Measurements from ENCODE around the gene EPB41L2.
"Not testable (repeated sequence)": the region's sequence is repeated elsewhere in the genome, so short reads cannot be mapped to it uniquely, and the experiment has no call there.

The EPB41L2 gene

DNA sequence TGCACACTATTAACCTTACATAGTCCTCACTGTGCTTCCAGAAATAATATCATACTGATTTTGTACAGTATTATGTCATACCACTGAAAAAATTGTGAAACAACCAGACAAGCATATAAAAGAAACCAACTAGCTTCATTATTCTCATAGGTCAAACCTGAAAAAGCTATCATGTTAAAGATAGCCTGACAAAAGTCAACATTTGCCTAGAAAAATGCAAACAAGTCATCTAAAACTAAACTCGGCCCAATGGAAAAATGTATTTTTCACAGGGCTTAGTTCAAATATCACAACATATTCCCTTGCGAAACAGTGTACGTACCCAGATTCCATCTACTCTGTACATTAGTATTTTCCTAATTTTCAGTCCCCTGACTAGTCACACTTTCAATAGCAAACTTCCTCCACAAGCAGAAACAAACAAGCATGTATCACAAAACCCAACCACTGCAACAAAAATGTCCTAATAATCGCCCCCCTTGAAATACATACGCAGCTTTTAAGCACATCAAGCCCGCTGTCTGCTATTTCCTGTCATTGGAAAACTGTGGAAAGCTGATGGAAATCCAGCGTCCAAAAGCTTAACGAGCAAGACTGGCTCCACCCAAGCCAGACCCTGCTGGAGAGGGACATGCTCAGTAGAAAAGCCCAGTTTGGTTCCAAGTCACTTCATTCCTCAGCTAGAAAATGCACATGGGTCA, 93.1 kb downstream of the EPB41L2 start:
- no peak for DNase-seq

DNA sequence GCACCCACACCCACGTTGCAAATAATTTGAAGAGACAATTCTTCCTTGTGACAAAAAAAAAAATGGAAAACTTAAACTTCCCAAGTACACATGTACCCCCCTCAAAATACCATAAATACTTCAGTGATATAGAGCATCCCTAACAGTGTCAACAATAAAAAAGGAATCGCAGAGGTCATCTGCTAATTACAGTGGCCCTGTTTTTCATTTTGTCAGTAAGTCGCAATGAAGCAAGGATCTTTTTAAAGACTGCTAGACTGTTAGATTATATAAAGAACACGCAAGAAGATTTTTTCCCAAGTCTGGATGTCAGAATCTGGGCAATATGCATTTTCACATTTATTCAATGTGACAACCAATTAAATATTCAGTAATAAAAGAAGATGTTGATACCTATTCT, 93.9 kb downstream of the EPB41L2 start:
- DNase-seq, result no peak

DNA sequence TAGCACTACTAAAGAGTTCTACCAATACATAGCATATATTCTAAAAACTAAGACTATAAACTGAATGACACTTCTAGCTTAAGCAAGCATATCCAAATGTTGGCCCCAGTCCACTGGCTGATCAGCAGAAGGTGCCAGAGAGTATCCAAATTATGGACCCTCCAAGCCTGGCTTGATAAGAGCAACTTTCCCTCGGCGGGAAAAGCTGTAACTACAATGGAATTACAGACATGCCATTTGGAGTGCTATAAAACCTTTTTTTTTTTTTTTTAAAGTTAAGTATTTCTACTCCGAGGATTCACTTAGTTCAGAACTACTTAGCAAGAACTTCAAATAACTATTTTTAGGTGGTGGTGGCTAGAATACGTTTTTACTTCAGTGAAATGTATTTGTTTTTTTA, 94.6 kb downstream of the EPB41L2 start:
- DNase-seq, result no peak

DNA sequence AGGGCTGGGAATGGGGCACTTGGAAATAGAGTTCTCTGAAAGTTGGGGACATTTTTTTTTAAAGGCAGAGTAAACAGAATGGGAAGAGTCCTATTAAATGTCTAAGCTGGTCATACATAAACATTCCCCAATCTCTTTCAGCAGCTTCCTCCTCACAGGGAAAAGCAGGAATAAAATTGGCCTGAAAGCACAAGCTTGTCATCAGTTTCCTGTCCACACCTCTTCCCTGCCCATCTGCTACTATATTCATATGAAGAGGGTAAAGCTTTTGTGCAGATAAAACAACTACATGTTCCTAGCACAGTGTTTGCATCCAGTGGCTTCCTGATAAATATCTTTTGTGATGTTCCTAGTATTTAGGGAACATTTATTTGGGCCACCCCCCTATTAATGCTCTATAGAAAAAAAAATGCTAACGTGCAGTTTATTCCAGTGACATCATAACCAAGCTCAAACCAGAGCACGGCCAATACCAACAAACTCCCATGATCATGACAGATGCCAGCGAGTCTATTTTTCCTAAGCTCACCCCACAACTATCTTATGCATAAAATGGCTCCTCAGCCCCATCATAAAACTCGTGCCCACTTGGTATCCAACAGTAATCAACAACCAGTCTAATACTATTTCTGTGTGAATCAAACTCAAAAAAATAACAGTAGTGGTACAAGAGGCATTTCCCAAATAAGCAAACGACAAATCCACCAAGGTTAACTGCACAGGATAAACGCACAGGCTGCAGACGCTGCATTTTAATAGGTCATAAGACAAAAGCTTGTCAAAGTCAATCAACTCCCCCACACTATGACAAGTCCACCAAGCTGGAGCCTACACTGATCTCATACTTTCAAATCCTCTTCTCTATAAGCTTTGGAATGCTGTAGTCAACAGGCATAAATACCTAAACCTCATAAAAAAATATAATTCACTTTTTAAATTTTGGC, 95.3 kb downstream of the EPB41L2 start:
- no peak for DNase-seq

DNA sequence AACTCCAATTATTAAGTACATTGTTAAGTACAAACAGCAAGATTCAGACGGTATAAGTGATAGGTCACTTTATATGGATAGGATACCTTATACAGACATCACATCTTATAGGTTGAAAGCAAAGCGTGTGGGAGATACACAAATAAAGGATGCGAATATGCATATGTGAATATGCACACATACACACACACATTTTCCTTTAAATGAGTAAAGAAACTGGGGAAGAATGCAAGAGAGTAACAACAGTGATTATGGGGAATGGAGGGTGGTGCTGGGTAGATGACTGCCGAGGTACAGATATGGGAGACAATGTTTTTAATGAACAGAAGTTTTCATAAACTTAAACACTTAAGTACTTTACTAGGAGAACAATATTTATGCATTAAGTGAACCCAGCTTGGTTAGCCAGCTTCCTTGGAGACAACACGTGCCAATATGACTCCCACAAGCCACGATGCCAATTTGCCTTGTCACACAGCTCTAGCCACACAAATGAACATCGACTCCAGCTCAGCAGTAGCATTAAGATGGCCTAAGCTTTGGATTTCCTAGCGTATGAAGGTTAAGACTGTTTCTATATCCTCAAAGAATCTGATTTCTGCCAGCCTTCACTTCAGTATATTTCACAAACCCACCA, 96.6 kb downstream of the EPB41L2 start:
- no peak for DNase-seq

DNA sequence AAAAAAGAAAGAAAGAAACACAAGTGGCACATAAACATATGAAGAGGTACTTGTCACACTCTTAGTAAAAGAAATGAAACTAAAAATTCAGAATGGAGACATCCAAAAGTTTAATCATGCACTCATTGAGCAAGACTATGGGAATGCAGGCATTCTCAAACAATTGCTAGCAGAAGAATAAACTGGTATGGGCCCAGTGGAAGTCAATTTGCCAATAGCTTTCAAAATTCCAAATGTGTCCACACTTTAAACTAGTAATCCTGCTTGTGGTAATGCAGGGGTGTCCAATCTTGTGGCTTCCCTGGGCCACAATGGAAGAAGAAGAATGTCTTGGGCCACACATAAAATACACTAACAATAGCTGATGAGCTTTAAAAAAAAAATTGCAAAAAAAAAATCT, 97.4 kb downstream of the EPB41L2 start:
- DNase-seq, result no peak

- no peak for DNase-seq
Observed at GRCh38 chr6:130964808-130965604, 98.0 kb downstream of the EPB41L2 start.

DNA sequence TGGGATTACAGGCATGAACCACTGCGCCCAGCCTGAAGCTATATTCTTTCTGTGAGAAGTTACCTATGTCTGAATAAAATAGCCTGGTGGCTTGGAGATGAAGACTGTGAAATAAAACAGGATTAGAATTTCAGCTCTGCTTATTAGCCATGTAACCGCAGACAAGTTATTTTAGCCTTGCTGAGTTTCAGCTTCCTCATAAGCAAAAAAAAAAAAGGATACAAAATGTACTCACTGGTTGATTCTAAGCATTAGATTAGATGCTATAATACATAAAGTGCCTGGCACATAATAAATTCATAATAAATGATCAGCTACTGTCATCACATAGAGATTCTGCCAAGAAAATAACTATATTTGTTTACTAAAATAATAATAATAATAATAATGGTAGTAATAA, 98.8 kb downstream of the EPB41L2 start:
- no peak for DNase-seq

DNA sequence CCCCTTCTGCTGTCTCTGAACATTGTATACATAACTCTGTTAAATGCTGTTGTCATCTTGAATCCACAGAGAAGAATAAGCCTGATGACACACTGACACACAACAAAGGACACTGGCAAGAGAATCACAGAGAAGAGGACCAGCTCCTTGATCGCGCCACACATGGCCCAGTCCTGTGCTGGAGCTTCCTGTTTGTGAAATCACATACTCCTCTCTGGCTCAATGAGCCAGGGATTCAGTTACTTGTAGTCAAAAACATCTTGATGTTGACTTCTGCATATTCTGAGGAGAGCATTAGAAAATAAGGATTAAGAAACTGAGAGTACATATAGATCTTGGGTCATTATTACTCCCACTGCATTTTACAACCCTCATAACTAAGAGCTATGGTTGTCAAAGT, 100.1 kb downstream of the EPB41L2 start:
- no peak for DNase-seq

- DNase-seq, result no peak
Observed at GRCh38 chr6:130961148-130961547, 101.9 kb downstream of the EPB41L2 start.

DNA sequence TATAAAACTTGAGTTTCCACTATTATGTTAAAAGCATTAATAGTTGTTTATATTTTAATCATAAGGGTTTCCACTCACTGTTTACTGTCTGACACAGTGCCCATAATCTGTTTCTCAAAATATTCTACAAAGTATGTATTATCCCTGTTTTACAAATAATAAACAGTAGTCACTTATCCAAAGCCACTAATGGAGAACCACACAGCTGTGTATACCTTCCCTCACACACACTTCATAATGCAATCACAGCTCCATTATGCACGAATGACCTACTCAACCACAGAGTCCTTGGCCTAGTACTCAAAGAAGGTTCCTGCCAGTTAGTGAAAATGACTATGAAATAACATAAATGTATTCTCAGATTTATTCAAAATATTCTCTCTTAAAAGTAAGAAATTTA, 103.1 kb downstream of the EPB41L2 start:
- no peak for DNase-seq

DNA sequence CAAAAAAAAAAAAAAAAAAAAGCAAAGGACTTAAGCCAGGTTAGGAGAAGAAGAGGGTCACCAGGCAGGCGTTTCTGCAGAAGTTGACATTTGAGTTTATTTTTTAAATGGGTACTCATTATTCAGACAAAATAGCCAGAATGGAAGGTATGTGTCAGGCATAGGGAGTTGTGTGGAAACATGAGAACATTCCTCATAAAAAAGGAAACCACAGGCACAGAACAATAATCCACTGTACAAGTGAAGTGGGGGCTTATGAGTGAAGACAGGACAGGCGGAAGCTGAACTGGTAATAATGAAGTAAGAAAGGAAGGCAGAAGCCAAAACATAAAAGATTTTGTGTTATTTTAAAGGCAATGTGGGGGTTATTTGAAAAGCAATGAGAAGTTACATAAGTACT, 104.6 kb downstream of the EPB41L2 start:
- no peak for DNase-seq

GRCh38 chr6:130955755-130956154, 107.3 kb downstream of the EPB41L2 start:
- no peak for DNase-seq

GRCh38 chr6:130949553-130949952, 113.5 kb downstream of the EPB41L2 start:
- no peak for DNase-seq

DNA sequence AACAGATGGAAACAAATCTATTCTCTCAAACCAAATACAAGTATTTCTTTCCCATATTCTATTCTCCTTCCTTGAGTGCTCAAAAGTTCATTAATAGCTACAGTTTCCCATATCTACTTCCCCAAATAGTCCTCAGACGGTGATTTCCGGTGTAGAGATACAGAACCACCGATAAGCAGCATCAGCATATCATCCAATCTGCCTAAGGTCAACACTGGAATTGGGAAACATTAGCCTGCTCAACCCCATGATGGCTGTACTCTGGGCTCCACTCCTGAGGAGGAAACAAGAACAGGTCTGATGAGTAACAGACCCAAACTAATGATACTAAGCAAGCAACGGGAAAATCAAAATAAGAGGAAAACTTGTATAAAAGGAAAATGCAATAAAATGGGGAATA, 115.6 kb downstream of the EPB41L2 start:
- no peak for DNase-seq

DNA sequence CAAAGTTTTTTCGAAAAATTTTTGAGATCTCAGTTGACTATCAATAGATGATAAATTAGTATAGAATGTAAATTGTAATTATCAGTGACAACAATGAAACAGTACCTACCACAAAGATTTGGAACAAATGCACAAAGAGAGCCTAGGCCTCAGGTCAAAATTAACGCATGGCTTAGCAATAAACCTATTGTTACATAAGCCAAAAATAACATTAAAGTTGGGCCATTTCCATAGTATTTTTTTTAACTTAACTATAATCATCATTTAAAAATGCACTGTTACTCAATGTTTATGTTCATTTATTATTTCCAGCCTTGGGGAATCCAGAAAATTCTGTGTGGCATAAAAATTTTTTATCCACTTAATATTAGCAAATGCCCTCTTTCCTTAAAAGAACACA, 117.0 kb downstream of the EPB41L2 start:
- DNase-seq, result no peak

GRCh38 chr6:130945401-130945919, 117.6 kb downstream of the EPB41L2 start:
- no peak for DNase-seq

DNA sequence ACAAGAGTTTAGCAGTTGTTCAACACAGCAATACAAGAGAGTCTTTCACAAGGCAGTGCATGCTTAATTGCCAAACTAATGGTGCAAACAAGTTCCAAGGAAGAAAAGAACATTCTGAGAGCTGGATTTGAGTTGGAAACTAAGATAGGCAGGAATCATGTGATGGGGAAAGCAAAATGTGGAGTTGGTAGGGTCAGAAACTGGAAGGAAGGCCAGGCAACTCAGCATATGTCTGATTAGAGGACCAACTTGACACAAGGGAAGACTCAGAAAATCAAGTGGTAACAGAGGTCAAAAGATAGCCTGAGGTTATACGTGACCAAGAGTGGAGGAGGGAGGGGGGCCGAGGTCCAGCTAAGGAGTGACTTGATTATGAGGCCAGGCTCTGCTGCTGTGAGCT, 118.6 kb downstream of the EPB41L2 start:
- no peak for DNase-seq

- no peak for DNase-seq
Observed at GRCh38 chr6:130943738-130944137, 119.3 kb downstream of the EPB41L2 start.

GRCh38 chr6:130942752-130943151, 120.3 kb downstream of the EPB41L2 start:
- DNase-seq, result not testable (repeated sequence)

GRCh38 chr6:130937942-130938604, 125.0 kb downstream of the EPB41L2 start:
- no peak for DNase-seq

DNA sequence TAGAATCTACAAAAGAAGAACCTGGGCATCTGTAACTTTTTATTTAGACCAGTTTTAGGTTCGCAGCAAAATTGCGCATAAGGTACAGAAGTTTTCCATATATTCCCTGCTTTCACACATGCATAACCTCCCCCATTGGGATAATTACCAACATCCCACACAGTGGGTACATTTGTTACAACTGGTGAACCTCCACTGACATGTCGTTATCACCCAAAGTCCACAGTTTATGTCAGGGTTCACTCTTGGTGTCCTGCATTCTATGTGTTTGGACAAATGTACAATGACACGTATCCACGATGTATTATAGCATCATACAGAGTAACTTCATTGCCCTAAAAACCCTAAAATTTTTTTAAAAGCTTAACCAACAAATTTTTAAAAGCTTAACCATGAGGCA, 126.1 kb downstream of the EPB41L2 start:
- DNase-seq, result no peak
